Muscle layer of duodenum (tissue), 2 donors: Measurements from ENCODE around the gene CRYZ.
"Not testable (repeated sequence)": the region's sequence is repeated elsewhere in the genome, so short reads cannot be mapped to it uniquely, and the experiment has no call there.

Source experiments
- H3K27ac ChIP-seq: one replicate; pipeline ENCODE4 v1.7.0; 2013; ENCODE audit warnings: mild to moderate bottlenecking, low read length
- H3K27me3 ChIP-seq: one replicate; pipeline ENCODE4 v1.7.0; 2013; ENCODE audit warnings: low read depth, mild to moderate bottlenecking, control low read depth, low read length
- H3K36me3 ChIP-seq, 2 donors: one replicate each; pipeline ENCODE4 v1.7.0; 2013; ENCODE audit warnings: low read length in 2 of 2, control low read depth in 1 of 2, mild to moderate bottlenecking in 1 of 2; ENCODE audit not compliant: insufficient read depth in 2 of 2, control insufficient read depth in 1 of 2
- H3K4me1 ChIP-seq, 2 donors: one replicate each; pipeline ENCODE4 v1.7.0; 2013; ENCODE audit warnings: low read length in 2 of 2, mild to moderate bottlenecking in 2 of 2, control low read depth in 1 of 2, moderate library complexity in 1 of 2; ENCODE audit not compliant: insufficient read depth in 2 of 2, control insufficient read depth in 1 of 2
- H3K4me3 ChIP-seq, 2 donors: one replicate each; pipeline ENCODE4 v1.7.0; 2013; ENCODE audit warnings: low read length in 2 of 2, low read depth in 1 of 2, mild to moderate bottlenecking in 1 of 2
- H3K9me3 ChIP-seq, 2 donors: one replicate each; pipeline ENCODE4 v1.7.0; 2013; ENCODE audit warnings: low read length in 2 of 2, control low read depth in 1 of 2, mild to moderate bottlenecking in 1 of 2; ENCODE audit not compliant: control insufficient read depth in 1 of 2
- donor health status: healthy.

The CRYZ gene

GRCh38 chr1:74677926-74678325 lies 54.9 kb downstream of the CRYZ start:
- H3K27me3 ChIP-seq = no peaks in the 10 kb centered on the region
- no peaks in the 10 kb centered on the region for H3K9me3 ChIP-seq
- H3K27ac ChIP-seq = no peak overlapping the region
- H3K4me3 ChIP-seq = no peak overlapping the region
- H3K36me3 ChIP-seq = no peaks in the 10 kb centered on the region
- H3K4me1 ChIP-seq = peaks cover 0 to 8% of the 10 kb centered on the region in 2 donors

- Histone ChIP-seq H3K27ac (no peak overlapping the region), H3K27me3 (no peaks in the 10 kb centered on the region)
Observed at GRCh38 chr1:74674278-74675048, 58.4 kb downstream of the CRYZ start.

DNA sequence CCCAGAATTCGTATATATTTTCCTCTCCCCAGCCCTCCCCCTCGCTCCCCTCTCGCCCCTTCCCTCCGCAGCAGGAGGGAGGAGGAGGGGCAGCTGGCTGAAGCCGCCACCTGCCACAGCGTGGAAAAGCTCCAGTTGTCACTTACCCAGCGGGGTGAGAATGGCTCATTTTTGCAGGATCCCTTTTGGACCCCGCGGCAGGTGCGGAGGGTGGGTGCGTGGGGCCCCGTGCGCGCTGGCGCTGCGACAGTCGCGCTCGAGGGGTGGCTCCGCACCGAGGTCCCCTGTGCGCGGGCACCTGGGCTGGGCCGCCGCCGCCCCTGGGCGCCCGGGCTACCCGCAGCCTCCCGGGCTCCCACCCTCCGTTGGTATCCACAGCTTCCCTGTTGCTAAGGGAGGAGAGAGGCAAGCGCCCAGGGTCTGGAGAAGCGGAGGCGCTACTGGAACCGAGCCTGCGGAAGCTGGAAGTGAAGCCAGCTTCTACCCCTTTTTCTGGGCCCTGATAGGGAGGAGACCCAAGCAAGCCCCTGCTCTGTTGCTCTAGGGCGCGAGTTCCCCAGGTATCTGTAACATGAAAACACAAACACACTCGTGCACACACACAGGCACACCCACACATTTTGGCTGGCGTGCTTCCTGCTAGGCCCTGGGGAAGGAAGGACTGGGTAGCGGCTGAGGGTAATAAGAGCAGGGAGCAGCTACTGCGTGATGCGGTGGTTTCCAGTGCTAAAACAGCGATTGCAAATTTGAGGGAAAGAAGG lies 59.3 kb downstream of the CRYZ start, which contains the start of gene ERICH3:
ERICH3 (minus strand) TSS at position 442 of the 761 bp plus-strand sequence; CDS start at position 169, 273 bp downstream.
- Histone ChIP-seq H3K4me1 (peaks cover 0 to 9% of the 10 kb centered on the region in 2 donors), H3K9me3 (peaks cover 0 to 8% of the 10 kb centered on the region in 2 donors), H3K36me3 (no peaks in the 10 kb centered on the region), H3K27ac (no peak within 1 kb of the TSS), H3K27me3 (no peaks in the 10 kb centered on the region), H3K4me3 (peak within 1 kb of the TSS; percentile 12 to 69)

More at GRCh38 chr1:74674278-74675048, 58.4 kb downstream of the CRYZ start:
- H3K36me3 ChIP-seq = no peaks in the 10 kb centered on the region
- H3K4me3 ChIP-seq = peak overlapping the region in 1 of 2 donors; percentile 69
- peaks cover 0 to 9% of the 10 kb centered on the region in 2 donors for H3K4me1 ChIP-seq
- H3K9me3 ChIP-seq = peaks cover 0 to 8% of the 10 kb centered on the region in 2 donors

GRCh38 chr1:74670866-74671265 lies 62.0 kb downstream of the CRYZ start:
- H3K4me3 ChIP-seq, H3K9me3 ChIP-seq, H3K27ac ChIP-seq, H3K36me3 ChIP-seq, H3K4me1 ChIP-seq, H3K27me3 ChIP-seq: not testable (repeated sequence)
